ENCODE results near the gene C8B. TPM values are rescaled to one million over a fixed set of nuclear protein-coding genes. Genes with fewer than 3 reads are reported as not detected.
A peak's percentile ranks its signal among the peaks of the same experiment; 100 is the strongest.

The C8B gene
- total and polyA plus RNA-seq, 2 of the 13 experiments (the other 11 are each of a cell fraction or from before 2014, with no cell fraction given), result 8.4 to 11.3 TPM

DNA sequence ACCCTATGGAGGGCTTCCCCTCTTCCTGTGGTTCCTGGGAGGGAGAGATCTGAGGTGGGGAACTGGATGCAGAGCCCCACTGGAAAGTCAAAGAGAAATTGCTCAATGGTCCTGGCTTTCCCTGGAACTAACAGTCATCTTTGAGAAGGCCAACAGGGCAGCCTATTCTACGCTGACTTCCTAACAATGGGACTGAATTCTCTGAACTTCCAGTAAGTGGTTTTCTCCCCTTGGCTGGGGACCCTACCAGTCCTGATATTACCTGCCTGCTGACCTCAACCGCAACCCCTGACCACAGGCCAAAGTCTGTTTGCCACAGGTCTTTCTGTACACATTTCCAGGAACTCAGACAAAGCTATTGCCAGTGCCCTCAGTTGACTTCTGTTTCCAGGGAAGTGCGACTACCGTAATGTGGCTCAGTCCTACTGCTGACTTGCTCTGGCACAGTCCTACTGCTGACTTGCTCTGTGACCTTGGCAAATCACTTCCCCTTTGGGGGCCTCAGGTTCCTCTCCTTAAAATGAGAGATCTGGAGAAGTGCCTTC, 55.3 kb downstream of the C8B start (continued):
- TF ChIP-seq ZNF746 (CRISPR knock-in tag; IDR thresholded peaks at IDR 0.05) (peak; percentile 91), ZNF143 (CRISPR knock-in tag; IDR thresholded peaks at IDR 0.05) (peak; percentile 38; the same call in 1 of the 2 replicates), TMF1 (CRISPR knock-in tag; IDR thresholded peaks at IDR 0.05; ENCODE audit: low read depth) (no peak), MEIS1 (CRISPR knock-in tag; IDR thresholded peaks at IDR 0.05; ENCODE audit: borderline replicate concordance) (no peak; the same call in 1 of the 2 replicates), EEA1 (CRISPR knock-in tag; IDR thresholded peaks at IDR 0.05; ENCODE audit: borderline replicate concordance) (no peak), ZNF225 (CRISPR knock-in tag; IDR thresholded peaks at IDR 0.05) (0 out of 2 replicates have a peak, but pooled peaks have one; percentile 42), ZNF350 (CRISPR knock-in tag; IDR thresholded peaks at IDR 0.05; ENCODE audit: borderline replicate concordance, low read depth) (peak; percentile 89; the same call in 1 of the 2 replicates), SALL1 (CRISPR knock-in tag; IDR thresholded peaks at IDR 0.05) (peak; percentile 100), ZNF790 (CRISPR knock-in tag; IDR thresholded peaks at IDR 0.05; ENCODE audit: borderline replicate concordance) (no peak), RARA (CRISPR knock-in tag; IDR thresholded peaks at IDR 0.05) (peak; percentile 100), SMARCE1 (IDR thresholded peaks at IDR 0.05; ENCODE audit: borderline replicate concordance) (no peak), GFI1 (CRISPR knock-in tag; IDR thresholded peaks at IDR 0.05; ENCODE audit: borderline replicate concordance) (peak; percentile 71; the same call in 1 of the 2 replicates)
- TF ChIP-seq, protein P1, sequence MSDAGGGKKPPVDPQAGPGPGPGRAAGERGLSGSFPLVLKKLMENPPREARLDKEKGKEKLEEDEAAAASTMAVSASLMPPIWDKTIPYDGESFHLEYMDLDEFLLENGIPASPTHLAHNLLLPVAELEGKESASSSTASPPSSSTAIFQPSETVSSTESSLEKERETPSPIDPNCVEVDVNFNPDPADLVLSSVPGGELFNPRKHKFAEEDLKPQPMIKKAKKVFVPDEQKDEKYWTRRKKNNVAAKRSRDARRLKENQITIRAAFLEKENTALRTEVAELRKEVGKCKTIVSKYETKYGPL (CRISPR knock-in tag; IDR thresholded peaks at IDR 0.05), result no peak; the same call in 1 of the 2 replicates
- TF ChIP-seq, protein P2, sequence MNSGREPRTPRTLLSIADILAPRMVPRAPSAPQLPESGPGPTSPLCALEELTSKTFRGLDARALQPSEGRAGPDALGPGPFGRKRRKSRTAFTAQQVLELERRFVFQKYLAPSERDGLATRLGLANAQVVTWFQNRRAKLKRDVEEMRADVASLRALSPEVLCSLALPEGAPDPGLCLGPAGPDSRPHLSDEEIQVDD (CRISPR knock-in tag; IDR thresholded peaks at IDR 0.05; ENCODE audit: borderline replicate concordance), result no peak
- TF ChIP-seq, protein P3, sequence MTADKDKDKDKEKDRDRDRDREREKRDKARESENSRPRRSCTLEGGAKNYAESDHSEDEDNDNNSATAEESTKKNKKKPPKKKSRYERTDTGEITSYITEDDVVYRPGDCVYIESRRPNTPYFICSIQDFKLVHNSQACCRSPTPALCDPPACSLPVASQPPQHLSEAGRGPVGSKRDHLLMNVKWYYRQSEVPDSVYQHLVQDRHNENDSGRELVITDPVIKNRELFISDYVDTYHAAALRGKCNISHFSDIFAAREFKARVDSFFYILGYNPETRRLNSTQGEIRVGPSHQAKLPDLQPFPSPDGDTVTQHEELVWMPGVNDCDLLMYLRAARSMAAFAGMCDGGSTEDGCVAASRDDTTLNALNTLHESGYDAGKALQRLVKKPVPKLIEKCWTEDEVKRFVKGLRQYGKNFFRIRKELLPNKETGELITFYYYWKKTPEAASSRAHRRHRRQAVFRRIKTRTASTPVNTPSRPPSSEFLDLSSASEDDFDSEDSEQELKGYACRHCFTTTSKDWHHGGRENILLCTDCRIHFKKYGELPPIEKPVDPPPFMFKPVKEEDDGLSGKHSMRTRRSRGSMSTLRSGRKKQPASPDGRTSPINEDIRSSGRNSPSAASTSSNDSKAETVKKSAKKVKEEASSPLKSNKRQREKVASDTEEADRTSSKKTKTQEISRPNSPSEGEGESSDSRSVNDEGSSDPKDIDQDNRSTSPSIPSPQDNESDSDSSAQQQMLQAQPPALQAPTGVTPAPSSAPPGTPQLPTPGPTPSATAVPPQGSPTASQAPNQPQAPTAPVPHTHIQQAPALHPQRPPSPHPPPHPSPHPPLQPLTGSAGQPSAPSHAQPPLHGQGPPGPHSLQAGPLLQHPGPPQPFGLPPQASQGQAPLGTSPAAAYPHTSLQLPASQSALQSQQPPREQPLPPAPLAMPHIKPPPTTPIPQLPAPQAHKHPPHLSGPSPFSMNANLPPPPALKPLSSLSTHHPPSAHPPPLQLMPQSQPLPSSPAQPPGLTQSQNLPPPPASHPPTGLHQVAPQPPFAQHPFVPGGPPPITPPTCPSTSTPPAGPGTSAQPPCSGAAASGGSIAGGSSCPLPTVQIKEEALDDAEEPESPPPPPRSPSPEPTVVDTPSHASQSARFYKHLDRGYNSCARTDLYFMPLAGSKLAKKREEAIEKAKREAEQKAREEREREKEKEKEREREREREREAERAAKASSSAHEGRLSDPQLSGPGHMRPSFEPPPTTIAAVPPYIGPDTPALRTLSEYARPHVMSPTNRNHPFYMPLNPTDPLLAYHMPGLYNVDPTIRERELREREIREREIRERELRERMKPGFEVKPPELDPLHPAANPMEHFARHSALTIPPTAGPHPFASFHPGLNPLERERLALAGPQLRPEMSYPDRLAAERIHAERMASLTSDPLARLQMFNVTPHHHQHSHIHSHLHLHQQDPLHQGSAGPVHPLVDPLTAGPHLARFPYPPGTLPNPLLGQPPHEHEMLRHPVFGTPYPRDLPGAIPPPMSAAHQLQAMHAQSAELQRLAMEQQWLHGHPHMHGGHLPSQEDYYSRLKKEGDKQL (CRISPR knock-in tag; IDR thresholded peaks at IDR 0.05; ENCODE audit: low read depth), result peak; percentile 91
- TF ChIP-seq, protein P4, sequence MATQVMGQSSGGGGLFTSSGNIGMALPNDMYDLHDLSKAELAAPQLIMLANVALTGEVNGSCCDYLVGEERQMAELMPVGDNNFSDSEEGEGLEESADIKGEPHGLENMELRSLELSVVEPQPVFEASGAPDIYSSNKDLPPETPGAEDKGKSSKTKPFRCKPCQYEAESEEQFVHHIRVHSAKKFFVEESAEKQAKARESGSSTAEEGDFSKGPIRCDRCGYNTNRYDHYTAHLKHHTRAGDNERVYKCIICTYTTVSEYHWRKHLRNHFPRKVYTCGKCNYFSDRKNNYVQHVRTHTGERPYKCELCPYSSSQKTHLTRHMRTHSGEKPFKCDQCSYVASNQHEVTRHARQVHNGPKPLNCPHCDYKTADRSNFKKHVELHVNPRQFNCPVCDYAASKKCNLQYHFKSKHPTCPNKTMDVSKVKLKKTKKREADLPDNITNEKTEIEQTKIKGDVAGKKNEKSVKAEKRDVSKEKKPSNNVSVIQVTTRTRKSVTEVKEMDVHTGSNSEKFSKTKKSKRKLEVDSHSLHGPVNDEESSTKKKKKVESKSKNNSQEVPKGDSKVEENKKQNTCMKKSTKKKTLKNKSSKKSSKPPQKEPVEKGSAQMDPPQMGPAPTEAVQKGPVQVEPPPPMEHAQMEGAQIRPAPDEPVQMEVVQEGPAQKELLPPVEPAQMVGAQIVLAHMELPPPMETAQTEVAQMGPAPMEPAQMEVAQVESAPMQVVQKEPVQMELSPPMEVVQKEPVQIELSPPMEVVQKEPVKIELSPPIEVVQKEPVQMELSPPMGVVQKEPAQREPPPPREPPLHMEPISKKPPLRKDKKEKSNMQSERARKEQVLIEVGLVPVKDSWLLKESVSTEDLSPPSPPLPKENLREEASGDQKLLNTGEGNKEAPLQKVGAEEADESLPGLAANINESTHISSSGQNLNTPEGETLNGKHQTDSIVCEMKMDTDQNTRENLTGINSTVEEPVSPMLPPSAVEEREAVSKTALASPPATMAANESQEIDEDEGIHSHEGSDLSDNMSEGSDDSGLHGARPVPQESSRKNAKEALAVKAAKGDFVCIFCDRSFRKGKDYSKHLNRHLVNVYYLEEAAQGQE (IDR thresholded peaks at IDR 0.05; ENCODE audit: borderline replicate concordance in 1 of 2, low read depth in 1 of 2, low read length in 2 of 2), result peak in 1 of 2 experiments; percentile 78; a peak in 1 of 4 replicates
- TF ChIP-seq, protein P5, sequence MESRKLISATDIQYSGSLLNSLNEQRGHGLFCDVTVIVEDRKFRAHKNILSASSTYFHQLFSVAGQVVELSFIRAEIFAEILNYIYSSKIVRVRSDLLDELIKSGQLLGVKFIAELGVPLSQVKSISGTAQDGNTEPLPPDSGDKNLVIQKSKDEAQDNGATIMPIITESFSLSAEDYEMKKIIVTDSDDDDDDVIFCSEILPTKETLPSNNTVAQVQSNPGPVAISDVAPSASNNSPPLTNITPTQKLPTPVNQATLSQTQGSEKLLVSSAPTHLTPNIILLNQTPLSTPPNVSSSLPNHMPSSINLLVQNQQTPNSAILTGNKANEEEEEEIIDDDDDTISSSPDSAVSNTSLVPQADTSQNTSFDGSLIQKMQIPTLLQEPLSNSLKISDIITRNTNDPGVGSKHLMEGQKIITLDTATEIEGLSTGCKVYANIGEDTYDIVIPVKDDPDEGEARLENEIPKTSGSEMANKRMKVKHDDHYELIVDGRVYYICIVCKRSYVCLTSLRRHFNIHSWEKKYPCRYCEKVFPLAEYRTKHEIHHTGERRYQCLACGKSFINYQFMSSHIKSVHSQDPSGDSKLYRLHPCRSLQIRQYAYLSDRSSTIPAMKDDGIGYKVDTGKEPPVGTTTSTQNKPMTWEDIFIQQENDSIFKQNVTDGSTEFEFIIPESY (CRISPR knock-in tag; IDR thresholded peaks at IDR 0.05), result peak; percentile 75

Data from HepG2 (cell line).